SJSA1 (cell line): ENCODE data around the gene RASAL1. TPM values are rescaled to one million over a fixed set of nuclear protein-coding genes. Genes with fewer than 3 reads are reported as not detected.

Experiments
- DNase-seq, 2 experiments: peaks; one replicate each; pipeline ENCODE4 v3.0.0-alpha.2; 2015 to 2020; ENCODE audit warnings: low spot score in 2 of 2, low read depth in 1 of 2
- H3K27ac ChIP-seq: fragments of 250-450 bp; sonication (Bioruptor Pico); 2 replicates; pipeline ENCODE4 v1.5.1; 2020; ENCODE audit warnings: mild to moderate bottlenecking, moderate library complexity
- H3K27me3 ChIP-seq: fragments of 250-450 bp; sonication (Bioruptor Pico); replicated peaks from 2 replicates; pipeline ENCODE4 v1.5.1; 2020; ENCODE audit warnings: mild to moderate bottlenecking, moderate library complexity
- H3K36me3 ChIP-seq: fragments of 250-450 bp; sonication (Bioruptor Pico); 2 replicates; pipeline ENCODE4 v1.5.1; 2020; ENCODE audit warnings: mild to moderate bottlenecking
- H3K4me1 ChIP-seq: fragments of 250-450 bp; sonication (Bioruptor Pico); replicated peaks from 2 replicates; pipeline ENCODE4 v1.6.1; 2021; ENCODE audit warnings: mild to moderate bottlenecking
- H3K4me3 ChIP-seq: fragments of 250-450 bp; sonication (Bioruptor Pico); 2 replicates; pipeline ENCODE4 v1.5.1; 2020; ENCODE audit warnings: mild to moderate bottlenecking
- H3K9me3 ChIP-seq: fragments of 250-450 bp; sonication (Bioruptor Pico); replicated peaks from 2 replicates; pipeline ENCODE4 v1.5.1; 2020; ENCODE audit warnings: mild to moderate bottlenecking
- total RNA-seq: library from RNA; depleted of rRNA; stranded (reverse); fragments of >200 nt; shearing (Covaris generic); gene quantifications from 2 replicates; pipeline ENCODE4 v1.2.3, GENCODE V29; 2014

The RASAL1 gene
- total RNA-seq, 1 experiment from 2014 or later = not detected

GRCh38 chr12:113155060-113155459, 19.5 kb upstream of the RASAL1 start:
- Histone ChIP-seq H3K9me3 (no peaks in the 10 kb centered on the region), H3K4me1 (peaks cover 14% of the 10 kb centered on the region), H3K4me3 (no peak overlapping the region), H3K27ac (no peak overlapping the region), H3K27me3 (peaks cover 35% of the 10 kb centered on the region), H3K36me3 (peaks cover 23% of the 10 kb centered on the region)
- DNase-seq = no peak

GRCh38 chr12:113154351-113154973, 18.9 kb upstream of the RASAL1 start:
- no peak for DNase-seq
- Histone ChIP-seq H3K27ac (no peak overlapping the region), H3K4me3 (no peak overlapping the region)

GRCh38 chr12:113152835-113153814, 17.6 kb upstream of the RASAL1 start:
- Histone ChIP-seq H3K27ac (no peak overlapping the region), H3K9me3 (no peaks in the 10 kb centered on the region), H3K36me3 (peaks cover 4% of the 10 kb centered on the region; the same call in 1 of the 2 replicates), H3K4me3 (peak overlapping the region; percentile 16; the same call in 1 of the 2 replicates), H3K27me3 (peaks cover 35% of the 10 kb centered on the region), H3K4me1 (peaks cover 21% of the 10 kb centered on the region)
- peak; percentile 41 to 56 for DNase-seq

More at GRCh38 chr12:113154351-113154973, 18.9 kb upstream of the RASAL1 start:
- peaks cover 18% of the 10 kb centered on the region for H3K4me1 ChIP-seq
- H3K9me3 ChIP-seq = no peaks in the 10 kb centered on the region
- H3K36me3 ChIP-seq = peaks cover 17% of the 10 kb centered on the region
- H3K27me3 ChIP-seq = peaks cover 35% of the 10 kb centered on the region

GRCh38 chr12:113152196-113152834, 16.8 kb upstream of the RASAL1 start:
- H3K27ac ChIP-seq = no peak overlapping the region
- peaks cover 37% of the 10 kb centered on the region for H3K27me3 ChIP-seq
- no peak overlapping the region for H3K4me3 ChIP-seq
- DNase-seq = no peak
- H3K4me1 ChIP-seq = peaks cover 21% of the 10 kb centered on the region
- H3K36me3 ChIP-seq = no peaks in the 10 kb centered on the region
- H3K9me3 ChIP-seq = no peaks in the 10 kb centered on the region

- no peaks in the 10 kb centered on the region for H3K9me3 ChIP-seq
- H3K36me3 ChIP-seq = no peaks in the 10 kb centered on the region
- DNase-seq = no peak
- peaks cover 40% of the 10 kb centered on the region for H3K27me3 ChIP-seq
- peaks cover 21% of the 10 kb centered on the region for H3K4me1 ChIP-seq
- no peak overlapping the region for H3K27ac ChIP-seq
- H3K4me3 ChIP-seq = no peak overlapping the region
Observed at GRCh38 chr12:113151655-113152054, 16.1 kb upstream of the RASAL1 start.

- Histone ChIP-seq H3K27me3 (peaks cover 34% of the 10 kb centered on the region), H3K9me3 (no peaks in the 10 kb centered on the region), H3K4me3 (no peak within 1 kb of the TSS), H3K36me3 (no peaks in the 10 kb centered on the region), H3K4me1 (peaks cover 20% of the 10 kb centered on the region), H3K27ac (no peak within 1 kb of the TSS)
- peak; percentile 71 to 83 for DNase-seq
Observed at GRCh38 chr12:113149361-113150150, 14.0 kb upstream of the RASAL1 start, which contains the start of gene CFAP73. Gene CFAP73, plus strand, starts transcription at chr12:113149724. Its CDS starts 134 bp downstream, at chr12:113149858.

GRCh38 chr12:113146999-113147398, 11.4 kb upstream of the RASAL1 start:
- no peaks in the 10 kb centered on the region for H3K9me3 ChIP-seq
- H3K4me3 ChIP-seq = no peak overlapping the region
- H3K4me1 ChIP-seq = peaks cover 6% of the 10 kb centered on the region; the same call in 1 of the 2 replicates
- no peak for DNase-seq
- no peaks in the 10 kb centered on the region for H3K36me3 ChIP-seq
- H3K27ac ChIP-seq = no peak overlapping the region
- H3K27me3 ChIP-seq = peaks cover 8% of the 10 kb centered on the region

GRCh38 chr12:113145720-113146551, 10.4 kb upstream of the RASAL1 start:
- H3K9me3 ChIP-seq = no peaks in the 10 kb centered on the region
- H3K27ac ChIP-seq = no peak overlapping the region
- peaks cover 5% of the 10 kb centered on the region; the same call in 1 of the 2 replicates for H3K27me3 ChIP-seq
- DNase-seq = no peak
- no peak overlapping the region for H3K4me3 ChIP-seq
- H3K36me3 ChIP-seq = no peaks in the 10 kb centered on the region
- H3K4me1 ChIP-seq = peaks cover 6% of the 10 kb centered on the region; the same call in 1 of the 2 replicates

GRCh38 chr12:113144806-113145205, 9.2 kb upstream of the RASAL1 start:
- H3K27me3 ChIP-seq = peaks cover 5% of the 10 kb centered on the region; the same call in 1 of the 2 replicates
- H3K9me3 ChIP-seq = no peaks in the 10 kb centered on the region
- H3K27ac ChIP-seq = no peak overlapping the region
- H3K36me3 ChIP-seq = no peaks in the 10 kb centered on the region
- DNase-seq = no peak
- no peak overlapping the region for H3K4me3 ChIP-seq
- H3K4me1 ChIP-seq = peaks cover 6% of the 10 kb centered on the region; the same call in 1 of the 2 replicates

GRCh38 chr12:113143959-113144358, 8.4 kb upstream of the RASAL1 start:
- no peak overlapping the region for H3K27ac ChIP-seq
- no peaks in the 10 kb centered on the region for H3K9me3 ChIP-seq
- H3K27me3 ChIP-seq = peaks cover 5% of the 10 kb centered on the region; the same call in 1 of the 2 replicates
- no peaks in the 10 kb centered on the region for H3K36me3 ChIP-seq
- no peak overlapping the region for H3K4me3 ChIP-seq
- DNase-seq = no peak
- no peaks in the 10 kb centered on the region for H3K4me1 ChIP-seq

GRCh38 chr12:113142886-113143332, 7.3 kb upstream of the RASAL1 start:
- Histone ChIP-seq H3K4me3 (no peak overlapping the region), H3K4me1 (no peaks in the 10 kb centered on the region), H3K27ac (no peak overlapping the region), H3K27me3 (peaks cover 5% of the 10 kb centered on the region; the same call in 1 of the 2 replicates), H3K9me3 (no peaks in the 10 kb centered on the region), H3K36me3 (no peaks in the 10 kb centered on the region)
- DNase-seq = no peak

- no peaks in the 10 kb centered on the region for H3K9me3 ChIP-seq
- H3K27me3 ChIP-seq = peaks cover 4% of the 10 kb centered on the region; the same call in 1 of the 2 replicates
- no peak overlapping the region for H3K4me3 ChIP-seq
- H3K27ac ChIP-seq = no peak overlapping the region
- no peaks in the 10 kb centered on the region for H3K36me3 ChIP-seq
- H3K4me1 ChIP-seq = no peaks in the 10 kb centered on the region
- DNase-seq = no peak
Observed at GRCh38 chr12:113142173-113142885, 6.8 kb upstream of the RASAL1 start.
